Measurements from ENCODE around the gene MSX1.

Gene MSX1

GRCh38 chr4:4901877-4902276, 42.4 kb downstream of the MSX1 start:
- Histone ChIP-seq H3K9me3 (no peaks in the 10 kb centered on the region), H3K36me3 (no peaks in the 10 kb centered on the region), H3K27me3 (peaks cover 16% of the 10 kb centered on the region), H3K4me3 (ENCODE audit: low read depth, low read length) (no peak overlapping the region), H3K4me1 (no peaks in the 10 kb centered on the region)
- peak; percentile 40 for TF ChIP-seq CTCF (IDR thresholded peaks at IDR 0.05; ENCODE audit: low read depth, low read length)
- no peak for DNase-seq

GRCh38 chr4:4912155-4912554, 52.7 kb downstream of the MSX1 start:
- Histone ChIP-seq H3K36me3 (no peaks in the 10 kb centered on the region), H3K27me3 (peaks cover 4% of the 10 kb centered on the region), H3K4me3 (ENCODE audit: low read depth, low read length) (no peak overlapping the region), H3K4me1 (no peaks in the 10 kb centered on the region), H3K9me3 (no peaks in the 10 kb centered on the region)
- no peak for DNase-seq
- TF ChIP-seq CTCF (IDR thresholded peaks at IDR 0.05; ENCODE audit: low read depth, low read length): no peak

GRCh38 chr4:4913147-4913561, 53.7 kb downstream of the MSX1 start:
- Histone ChIP-seq H3K27me3 (no peaks in the 10 kb centered on the region; the same call in 1 of the 2 replicates), H3K4me3 (ENCODE audit: low read depth, low read length) (no peak overlapping the region), H3K9me3 (no peaks in the 10 kb centered on the region), H3K36me3 (no peaks in the 10 kb centered on the region), H3K4me1 (no peaks in the 10 kb centered on the region)
- no peak for TF ChIP-seq CTCF (IDR thresholded peaks at IDR 0.05; ENCODE audit: low read depth, low read length)
- no peak for DNase-seq
